GM12878 (cell line): ENCODE results near the gene HINFP. TPM values are rescaled to one million over a fixed set of nuclear protein-coding genes. Genes with fewer than 3 reads are reported as not detected.

Experiments
- BCL11A ChIP-seq: IDR thresholded peaks from 2 replicates; pipeline ENCODE4 v1.6.1; 2011; ENCODE audit warnings: low read depth, low read length
- BMI1 ChIP-seq: fragments of 450-650 bp; IDR thresholded peaks from 2 replicates; pipeline ENCODE4 v1.6.1; 2016; ENCODE audit warnings: mild to moderate bottlenecking, moderate library complexity, borderline replicate concordance
- CREB1 ChIP-seq: IDR thresholded peaks from 2 replicates; pipeline ENCODE4 v1.6.1; 2012; ENCODE audit warnings: low read depth, mild to moderate bottlenecking, inconsistent platforms
- DPF2 ChIP-seq: fragments of 450-650 bp; IDR thresholded peaks from 2 replicates; pipeline ENCODE4 v1.6.1; 2017; ENCODE audit warnings: mild to moderate bottlenecking
- FOXM1 ChIP-seq: IDR thresholded peaks from 2 replicates; pipeline ENCODE4 v1.6.1; 2012; ENCODE audit warnings: low read depth, mild to moderate bottlenecking, inconsistent platforms, low read length, moderate library complexity
- IKZF2 ChIP-seq, 2 experiments: fragments of 450-650 bp; IDR thresholded peaks; 2 replicates each; pipeline ENCODE4 v1.6.1; 2017; ENCODE audit warnings: mild to moderate bottlenecking in 2 of 2, moderate library complexity in 2 of 2
- IRF4 ChIP-seq: IDR thresholded peaks from 2 replicates; pipeline ENCODE4 v1.6.1; 2011; ENCODE audit warnings: low read depth, low read length
- KAT2A ChIP-seq: conservative IDR thresholded peaks from 2 replicates; pipeline ENCODE4 v1.6.1; 2011; ENCODE audit warnings: low read depth, low read length; ENCODE audit not compliant: control insufficient read depth
- MXI1 ChIP-seq: fragments of 150-350 bp; IDR thresholded peaks from 2 replicates; pipeline ENCODE4 v1.6.1; 2011; ENCODE audit warnings: low read depth, mild to moderate bottlenecking, inconsistent platforms, low read length, improper control_type of control experiment
- NRF1 ChIP-seq: conservative IDR thresholded peaks from 2 replicates; pipeline ENCODE4 v1.6.1; 2011; ENCODE audit warnings: mild to moderate bottlenecking, low read depth, low read length, improper control_type of control experiment
- RAD21 ChIP-seq: IDR thresholded peaks from 2 replicates; pipeline ENCODE4 v1.6.1; 2011; ENCODE audit warnings: mild to moderate bottlenecking, low read depth, low read length, moderate library complexity; ENCODE audit not compliant: insufficient read depth
- RB1 ChIP-seq: fragments of 450-650 bp; formaldehyde crosslinking; IDR thresholded peaks from 2 replicates; pipeline ENCODE4 v1.6.1; 2017; ENCODE audit warnings: mild to moderate bottlenecking, borderline replicate concordance
- RCOR1 ChIP-seq: conservative IDR thresholded peaks from 2 replicates; pipeline ENCODE4 v1.6.1; 2012; ENCODE audit warnings: low read depth, low read length, improper control_type of control experiment
- RELA ChIP-seq: fragments of 450-650 bp; IDR thresholded peaks from 2 replicates; pipeline ENCODE4 v1.8.0; 2014; ENCODE audit warnings: borderline replicate concordance; ENCODE audit not compliant: partially characterized antibody
- SRF ChIP-seq, 2 experiments: IDR thresholded peaks; 2 replicates each; pipeline ENCODE4 v1.6.1; 2011; ENCODE audit warnings: low read depth in 2 of 2, low read length in 2 of 2, mild to moderate bottlenecking in 1 of 2, moderate library complexity in 1 of 2
- TBL1XR1 ChIP-seq: IDR thresholded peaks from 2 replicates; pipeline ENCODE4 v1.6.1; 2012; ENCODE audit warnings: low read depth, low read length, improper control_type of control experiment
- YBX1 ChIP-seq: fragments of 450-650 bp; IDR thresholded peaks from 2 replicates; pipeline ENCODE4 v1.6.1; 2016; ENCODE audit warnings: antibody characterized with exemption
- ZBED1 ChIP-seq: IDR thresholded peaks from 2 replicates; pipeline ENCODE4 v1.6.1; 2016; ENCODE audit warnings: borderline replicate concordance
- ZSCAN29 ChIP-seq: fragments of 450-650 bp; IDR thresholded peaks from 2 replicates; pipeline ENCODE4 v1.6.1; 2017; ENCODE audit warnings: mild to moderate bottlenecking, moderate library complexity
- polyA plus RNA-seq, 11 experiments: library from polyadenylated mRNA; depleted of rRNA in 4 of 11; unstranded in 6 of 11; stranded (reverse) in 5 of 11; fragments of >200 nt; fragmentation: Nextera tagmentation in 4 of 11; fragmentation: Illumina TruSeq in 1 of 11; extraction: Ambion mirVana in 4 of 11; extraction: Trizol in 1 of 11; gene quantifications; 1 replicate in 1 of 11; 2 replicates in 10 of 11; pipeline versions ENCODE4 v1.2.1 to v1.2.3, GENCODE V29; 2011 to 2016; ENCODE audit warnings: inconsistent platforms in 2 of 11, missing spikeins in 2 of 11, low read depth in 1 of 11
- total RNA-seq, 4 experiments: library from RNA; depleted of rRNA in 3 of 4; stranded (reverse); fragments of >200 nt in 3 of 4; fragmentation: Illumina TruSeq in 1 of 4; extraction: Trizol in 1 of 4; gene quantifications; 2 replicates each; pipeline versions ENCODE4 v1.2.1 to v1.2.3, GENCODE V29; 2013 to 2021
- TF ChIP-seq, protein P1 (sequence below): IDR thresholded peaks from 2 replicates; pipeline ENCODE4 v1.6.1; 2011; ENCODE audit warnings: low read depth, low read length, improper control_type of control experiment, borderline replicate concordance
- TF ChIP-seq, protein P2 (sequence below): fragments of 450-650 bp; IDR thresholded peaks from 2 replicates; pipeline ENCODE4 v1.6.1; 2017; ENCODE audit warnings: low read depth, mild to moderate bottlenecking, moderate library complexity
- TF ChIP-seq, protein P3 (sequence below): fragments of 450-650 bp; IDR thresholded peaks from 2 replicates; pipeline ENCODE4 v1.6.1; 2017; ENCODE audit warnings: mild to moderate bottlenecking, moderate library complexity
- TF ChIP-seq, protein P4 (sequence below): fragments of 450-650 bp; IDR thresholded peaks from 2 replicates; pipeline ENCODE4 v1.6.1; 2016; ENCODE audit warnings: mild to moderate bottlenecking

The HINFP gene
- total and polyA plus RNA-seq, 10 of the 15 experiments (the other 5 are each of a cell fraction or from before 2014, with no cell fraction given) = 13.1 to 26.3 (median 18.6) TPM

DNA sequence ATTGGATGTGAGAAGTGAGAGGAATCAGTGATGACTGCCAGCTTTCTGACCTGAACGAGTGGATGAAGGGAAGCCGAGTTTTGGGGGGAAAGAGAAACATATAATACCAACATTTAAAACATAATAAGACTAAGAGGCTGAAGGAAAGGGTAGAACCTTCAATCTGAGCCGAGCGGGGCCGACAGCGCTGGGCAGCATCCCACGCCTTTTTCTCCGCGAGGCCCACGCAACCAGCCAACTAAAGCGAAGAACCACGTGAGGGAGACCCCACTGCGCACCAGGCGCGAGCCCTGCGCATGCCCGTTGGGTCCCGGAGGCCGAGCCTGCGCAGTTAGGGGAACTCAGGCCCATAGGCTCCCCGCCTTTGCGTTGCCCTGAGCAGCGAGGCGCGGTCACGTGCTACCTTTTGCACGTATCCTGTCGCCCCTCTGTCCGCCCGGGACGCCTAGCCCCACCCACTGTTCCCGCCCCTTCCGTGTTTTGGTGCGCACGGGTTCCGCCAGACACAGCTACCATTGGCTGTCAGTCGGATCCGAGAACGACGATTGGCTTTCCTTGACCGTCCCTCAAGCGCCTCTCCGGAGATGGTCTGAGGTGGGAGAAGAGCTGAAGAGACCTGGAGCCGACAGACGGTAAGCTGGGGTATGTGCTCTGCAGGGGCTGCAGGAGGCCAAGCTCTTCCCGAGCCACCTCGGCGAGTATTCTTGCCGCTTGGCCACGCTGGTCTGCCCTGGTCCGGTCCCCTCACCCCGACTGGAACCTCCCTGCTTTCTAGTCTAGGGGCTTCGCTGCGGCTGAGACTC lies at the start of gene HINFP (continued):
- TF ChIP-seq RB1 (0 out of 2 replicates have a peak, but pooled peaks have one; percentile 26), BCL11A (no peak), ZBED1 (no peak), ZSCAN29 (no peak), CREB1 (no peak; the same call in 1 of the 2 replicates), RAD21 (no peak), RCOR1 (no peak), TBL1XR1 (no peak; the same call in 1 of the 2 replicates), BMI1 (peak; percentile 49; the same call in 1 of the 2 replicates), YBX1 (no peak), DPF2 (peak; percentile 85), IRF4 (0 out of 2 replicates have a peak, but pooled peaks have one; percentile 6), KAT2A (no peak), IKZF2 (IDR thresholded peaks at IDR 0.05) (no peak), RELA (peak; percentile 92), MXI1 (peak; percentile 93), NRF1 (peak; percentile 100), FOXM1 (no peak), SRF (IDR thresholded peaks at IDR 0.05; ENCODE audit: low read depth in 2 of 2, low read length in 2 of 2) (no peak)
- TF ChIP-seq, protein P1, sequence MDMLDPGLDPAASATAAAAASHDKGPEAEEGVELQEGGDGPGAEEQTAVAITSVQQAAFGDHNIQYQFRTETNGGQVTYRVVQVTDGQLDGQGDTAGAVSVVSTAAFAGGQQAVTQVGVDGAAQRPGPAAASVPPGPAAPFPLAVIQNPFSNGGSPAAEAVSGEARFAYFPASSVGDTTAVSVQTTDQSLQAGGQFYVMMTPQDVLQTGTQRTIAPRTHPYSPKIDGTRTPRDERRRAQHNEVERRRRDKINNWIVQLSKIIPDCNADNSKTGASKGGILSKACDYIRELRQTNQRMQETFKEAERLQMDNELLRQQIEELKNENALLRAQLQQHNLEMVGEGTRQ = peak; percentile 93
- TF ChIP-seq, protein P2, sequence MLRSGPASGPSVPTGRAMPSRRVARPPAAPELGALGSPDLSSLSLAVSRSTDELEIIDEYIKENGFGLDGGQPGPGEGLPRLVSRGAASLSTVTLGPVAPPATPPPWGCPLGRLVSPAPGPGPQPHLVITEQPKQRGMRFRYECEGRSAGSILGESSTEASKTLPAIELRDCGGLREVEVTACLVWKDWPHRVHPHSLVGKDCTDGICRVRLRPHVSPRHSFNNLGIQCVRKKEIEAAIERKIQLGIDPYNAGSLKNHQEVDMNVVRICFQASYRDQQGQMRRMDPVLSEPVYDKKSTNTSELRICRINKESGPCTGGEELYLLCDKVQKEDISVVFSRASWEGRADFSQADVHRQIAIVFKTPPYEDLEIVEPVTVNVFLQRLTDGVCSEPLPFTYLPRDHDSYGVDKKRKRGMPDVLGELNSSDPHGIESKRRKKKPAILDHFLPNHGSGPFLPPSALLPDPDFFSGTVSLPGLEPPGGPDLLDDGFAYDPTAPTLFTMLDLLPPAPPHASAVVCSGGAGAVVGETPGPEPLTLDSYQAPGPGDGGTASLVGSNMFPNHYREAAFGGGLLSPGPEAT = no peak; the same call in none of the 2 replicates
- TF ChIP-seq, protein P3, sequence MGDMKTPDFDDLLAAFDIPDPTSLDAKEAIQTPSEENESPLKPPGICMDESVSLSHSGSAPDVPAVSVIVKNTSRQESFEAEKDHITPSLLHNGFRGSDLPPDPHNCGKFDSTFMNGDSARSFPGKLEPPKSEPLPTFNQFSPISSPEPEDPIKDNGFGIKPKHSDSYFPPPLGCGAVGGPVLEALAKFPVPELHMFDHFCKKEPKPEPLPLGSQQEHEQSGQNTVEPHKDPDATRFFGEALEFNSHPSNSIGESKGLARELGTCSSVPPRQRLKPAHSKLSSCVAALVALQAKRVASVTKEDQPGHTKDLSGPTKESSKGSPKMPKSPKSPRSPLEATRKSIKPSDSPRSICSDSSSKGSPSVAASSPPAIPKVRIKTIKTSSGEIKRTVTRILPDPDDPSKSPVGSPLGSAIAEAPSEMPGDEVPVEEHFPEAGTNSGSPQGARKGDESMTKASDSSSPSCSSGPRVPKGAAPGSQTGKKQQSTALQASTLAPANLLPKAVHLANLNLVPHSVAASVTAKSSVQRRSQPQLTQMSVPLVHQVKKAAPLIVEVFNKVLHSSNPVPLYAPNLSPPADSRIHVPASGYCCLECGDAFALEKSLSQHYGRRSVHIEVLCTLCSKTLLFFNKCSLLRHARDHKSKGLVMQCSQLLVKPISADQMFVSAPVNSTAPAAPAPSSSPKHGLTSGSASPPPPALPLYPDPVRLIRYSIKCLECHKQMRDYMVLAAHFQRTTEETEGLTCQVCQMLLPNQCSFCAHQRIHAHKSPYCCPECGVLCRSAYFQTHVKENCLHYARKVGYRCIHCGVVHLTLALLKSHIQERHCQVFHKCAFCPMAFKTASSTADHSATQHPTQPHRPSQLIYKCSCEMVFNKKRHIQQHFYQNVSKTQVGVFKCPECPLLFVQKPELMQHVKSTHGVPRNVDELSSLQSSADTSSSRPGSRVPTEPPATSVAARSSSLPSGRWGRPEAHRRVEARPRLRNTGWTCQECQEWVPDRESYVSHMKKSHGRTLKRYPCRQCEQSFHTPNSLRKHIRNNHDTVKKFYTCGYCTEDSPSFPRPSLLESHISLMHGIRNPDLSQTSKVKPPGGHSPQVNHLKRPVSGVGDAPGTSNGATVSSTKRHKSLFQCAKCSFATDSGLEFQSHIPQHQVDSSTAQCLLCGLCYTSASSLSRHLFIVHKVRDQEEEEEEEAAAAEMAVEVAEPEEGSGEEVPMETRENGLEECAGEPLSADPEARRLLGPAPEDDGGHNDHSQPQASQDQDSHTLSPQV = no peak
- TF ChIP-seq, protein P4, sequence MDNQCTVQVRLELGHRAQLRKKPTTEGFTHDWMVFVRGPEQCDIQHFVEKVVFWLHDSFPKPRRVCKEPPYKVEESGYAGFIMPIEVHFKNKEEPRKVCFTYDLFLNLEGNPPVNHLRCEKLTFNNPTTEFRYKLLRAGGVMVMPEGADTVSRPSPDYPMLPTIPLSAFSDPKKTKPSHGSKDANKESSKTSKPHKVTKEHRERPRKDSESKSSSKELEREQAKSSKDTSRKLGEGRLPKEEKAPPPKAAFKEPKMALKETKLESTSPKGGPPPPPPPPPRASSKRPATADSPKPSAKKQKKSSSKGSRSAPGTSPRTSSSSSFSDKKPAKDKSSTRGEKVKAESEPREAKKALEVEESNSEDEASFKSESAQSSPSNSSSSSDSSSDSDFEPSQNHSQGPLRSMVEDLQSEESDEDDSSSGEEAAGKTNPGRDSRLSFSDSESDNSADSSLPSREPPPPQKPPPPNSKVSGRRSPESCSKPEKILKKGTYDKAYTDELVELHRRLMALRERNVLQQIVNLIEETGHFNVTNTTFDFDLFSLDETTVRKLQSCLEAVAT = peak; percentile 21; the same call in 1 of the 2 replicates
